Measurements from ENCODE around the gene SLC7A7. TPM values are rescaled to one million over a fixed set of nuclear protein-coding genes. Genes with fewer than 3 reads are reported as not detected.
"Not testable (repeated sequence)": the region's sequence is repeated elsewhere in the genome, so short reads cannot be mapped to it uniquely, and the experiment has no call there.

SLC7A7 gene
- total RNA-seq, 1 donor from 2014 or later = 157 TPM

GRCh38 chr14:22836301-22837113, 21.3 kb upstream of the SLC7A7 start, which contains the start of gene MMP14:
MMP14 (plus strand) TSS chr14:22836585; CDS start chr14:22836818, 233 bp downstream.
- Histone ChIP-seq H3K9me3 (no peaks in the 10 kb centered on the region), H3K36me3 (peaks cover 31% of the 10 kb centered on the region), H3K27me3 (ENCODE audit: low read depth) (no peaks in the 10 kb centered on the region), H3K4me3 (peak within 1 kb of the TSS; percentile 87), H3K4me1 (peaks cover 38% of the 10 kb centered on the region), H3K27ac (peak within 1 kb of the TSS; percentile 93)
- DNase-seq = peak; percentile 59
- TF ChIP-seq CTCF (IDR thresholded peaks at IDR 0.05) = peak; percentile 24
- peak; percentile 72 to 84 for ATAC-seq
- intact Hi-C loops (cut with DNase I) = no loop called here

- intact Hi-C loops (cut with DNase I) = no loop called here
- Histone ChIP-seq H3K9me3 (no peaks in the 10 kb centered on the region), H3K27ac (peak overlapping the region; percentile 93), H3K36me3 (peaks cover 23% of the 10 kb centered on the region), H3K4me1 (peaks cover 38% of the 10 kb centered on the region), H3K27me3 (ENCODE audit: low read depth) (no peaks in the 10 kb centered on the region), H3K4me3 (no peak overlapping the region)
- DNase-seq = no peak
- no peak for TF ChIP-seq CTCF (IDR thresholded peaks at IDR 0.05)
- no peak for ATAC-seq
These were observed 20.3 kb upstream of the SLC7A7 start for GRCh38 chr14:22835505-22835904.

GRCh38 chr14:22830443-22831010, 15.3 kb upstream of the SLC7A7 start:
- no peak for TF ChIP-seq CTCF (IDR thresholded peaks at IDR 0.05)
- ATAC-seq (no peak), DNase-seq (no peak)
- Histone ChIP-seq H3K27ac (no peak overlapping the region), H3K9me3 (no peaks in the 10 kb centered on the region), H3K4me1 (peaks cover 17% of the 10 kb centered on the region), H3K27me3 (ENCODE audit: low read depth) (no peaks in the 10 kb centered on the region), H3K4me3 (peak overlapping the region; percentile 98), H3K36me3 (peaks cover 23% of the 10 kb centered on the region)
- intact Hi-C loops (cut with DNase I) = no loop called here

- peak within 1 kb of the TSS; percentile 98 for H3K4me3 ChIP-seq
- H3K27ac ChIP-seq = peak within 1 kb of the TSS; percentile 86
- H3K27me3 ChIP-seq (ENCODE audit: low read depth) = no peaks in the 10 kb centered on the region
- peaks cover 20% of the 10 kb centered on the region for H3K36me3 ChIP-seq
- TF ChIP-seq CTCF (IDR thresholded peaks at IDR 0.05) = no peak
- intact Hi-C loops (cut with DNase I) = no loop called here
- peaks cover 17% of the 10 kb centered on the region for H3K4me1 ChIP-seq
- DNase-seq (peak; percentile 94), ATAC-seq (peak; percentile 95 to 99)
- H3K9me3 ChIP-seq = no peaks in the 10 kb centered on the region
These were observed 14.6 kb upstream of the SLC7A7 start, which contains the start of gene MRPL52 for GRCh38 chr14:22829661-22830442. MRPL52 (plus strand) TSS chr14:22829887; CDS start chr14:22829913, 26 bp downstream.

- ATAC-seq; H3K27me3 ChIP-seq (ENCODE audit: low read depth); intact Hi-C loops (cut with DNase I); H3K9me3 ChIP-seq: not testable (repeated sequence)
- Histone ChIP-seq H3K27ac (peak overlapping the region; percentile 86), H3K36me3 (peaks cover 13% of the 10 kb centered on the region), H3K4me1 (peaks cover 17% of the 10 kb centered on the region), H3K4me3 (peak overlapping the region; percentile 98)
- peak; percentile 16 for DNase-seq
These were observed 13.9 kb upstream of the SLC7A7 start for GRCh38 chr14:22829076-22829660.

Data from lower lobe of right lung (tissue), 2 donors.